ENCODE results near the gene PIH1D1. TPM values are rescaled to one million over a fixed set of nuclear protein-coding genes. Genes with fewer than 3 reads are reported as not detected.

The PIH1D1 gene
- total and polyA plus RNA-seq, 2 of the 8 experiments (the other 6 are each of a cell fraction or from before 2014, with no cell fraction given), result 146 to 195 TPM

DNA sequence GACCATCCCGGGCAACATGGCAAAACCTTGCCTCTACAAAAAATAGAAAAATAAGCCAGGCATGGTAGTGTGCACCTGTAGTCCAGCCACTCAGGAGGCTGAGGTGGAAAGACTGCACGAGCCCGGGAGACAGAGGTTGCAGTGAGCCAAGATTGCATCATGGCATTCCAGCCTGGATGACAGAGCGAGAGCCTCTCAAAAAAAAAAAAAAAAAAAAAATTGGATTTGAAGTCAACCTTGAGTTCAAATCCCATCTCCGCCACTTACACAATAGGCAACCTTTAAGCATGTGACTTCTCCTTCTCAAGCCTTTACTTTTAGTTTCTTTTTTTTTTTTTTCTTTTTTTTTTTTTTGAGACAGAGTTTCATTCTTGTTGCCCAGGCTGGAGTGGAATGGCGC is 51.6 kb downstream of the PIH1D1 start (continued):
- no peak for TF ChIP-seq RAD21 (IDR thresholded peaks at IDR 0.05 in 1 of 2, conservative IDR thresholded peaks at IDR 0.05 in 1 of 2; ENCODE audit: low read depth in 2 of 2, low read length in 2 of 2)
- TF ChIP-seq TAF7 (optimal IDR thresholded peaks at IDR 0.05; ENCODE audit: borderline replicate concordance, low read depth, low read length), result no peak
- no peak for TF ChIP-seq CTBP2 (IDR thresholded peaks at IDR 0.05; ENCODE audit: borderline replicate concordance, insufficient read depth, insufficient read length, low read length)

Measured in H1 (cell line).